ENCODE data around the gene SYNDIG1. TPM values are rescaled to one million over a fixed set of nuclear protein-coding genes. Genes with fewer than 3 reads are reported as not detected.
A peak's percentile ranks its signal among the peaks of the same experiment; 100 is the strongest.

The SYNDIG1 gene
- total RNA-seq, 1 donor from 2014 or later, result 0.49 TPM

DNA sequence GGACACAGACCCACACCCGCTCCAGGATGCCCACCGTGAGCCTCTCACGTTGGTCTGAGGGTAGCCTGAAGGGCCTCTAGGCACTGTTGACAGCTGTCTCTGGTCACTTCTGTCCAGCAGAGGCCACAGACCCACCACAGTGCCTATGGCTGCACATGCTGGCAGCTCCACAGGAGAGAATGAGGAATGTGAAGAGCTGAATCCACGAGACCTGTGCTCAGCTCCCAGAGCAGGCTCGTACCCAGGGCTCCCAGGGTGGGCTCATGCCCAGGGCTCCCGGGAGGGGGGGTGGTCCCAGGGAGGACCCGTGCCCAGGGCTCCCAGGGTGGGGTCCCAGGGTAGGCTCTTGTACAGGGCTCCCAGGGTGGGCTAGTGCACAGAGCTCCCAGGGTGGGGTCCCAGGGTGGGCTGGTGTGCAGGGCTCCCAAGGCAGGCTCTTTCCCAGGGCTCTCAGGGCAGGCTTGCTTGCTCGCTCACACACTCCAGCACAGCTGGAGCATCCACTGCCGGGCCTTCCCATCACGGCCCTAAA is 201.0 kb downstream of the SYNDIG1 start:
- Mint-ChIP-seq H3K27ac (ENCODE audit: unreplicated experiment) (no peak overlapping the region), H3K36me3 (ENCODE audit: low read depth) (peaks cover 2% of the 10 kb centered on the region), H3K27me3 (ENCODE audit: low read depth) (no peaks in the 10 kb centered on the region), H3K4me3 (no peak overlapping the region), H3K4me1 (peaks cover 8% of the 10 kb centered on the region), H3K9me3 (no peaks in the 10 kb centered on the region)
- TF ChIP-seq, protein P1, sequence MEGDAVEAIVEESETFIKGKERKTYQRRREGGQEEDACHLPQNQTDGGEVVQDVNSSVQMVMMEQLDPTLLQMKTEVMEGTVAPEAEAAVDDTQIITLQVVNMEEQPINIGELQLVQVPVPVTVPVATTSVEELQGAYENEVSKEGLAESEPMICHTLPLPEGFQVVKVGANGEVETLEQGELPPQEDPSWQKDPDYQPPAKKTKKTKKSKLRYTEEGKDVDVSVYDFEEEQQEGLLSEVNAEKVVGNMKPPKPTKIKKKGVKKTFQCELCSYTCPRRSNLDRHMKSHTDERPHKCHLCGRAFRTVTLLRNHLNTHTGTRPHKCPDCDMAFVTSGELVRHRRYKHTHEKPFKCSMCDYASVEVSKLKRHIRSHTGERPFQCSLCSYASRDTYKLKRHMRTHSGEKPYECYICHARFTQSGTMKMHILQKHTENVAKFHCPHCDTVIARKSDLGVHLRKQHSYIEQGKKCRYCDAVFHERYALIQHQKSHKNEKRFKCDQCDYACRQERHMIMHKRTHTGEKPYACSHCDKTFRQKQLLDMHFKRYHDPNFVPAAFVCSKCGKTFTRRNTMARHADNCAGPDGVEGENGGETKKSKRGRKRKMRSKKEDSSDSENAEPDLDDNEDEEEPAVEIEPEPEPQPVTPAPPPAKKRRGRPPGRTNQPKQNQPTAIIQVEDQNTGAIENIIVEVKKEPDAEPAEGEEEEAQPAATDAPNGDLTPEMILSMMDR (conservative IDR thresholded peaks at IDR 0.05), result no peak
- no peak for DNase-seq (ENCODE audit: low read depth, low spot score)

DNA sequence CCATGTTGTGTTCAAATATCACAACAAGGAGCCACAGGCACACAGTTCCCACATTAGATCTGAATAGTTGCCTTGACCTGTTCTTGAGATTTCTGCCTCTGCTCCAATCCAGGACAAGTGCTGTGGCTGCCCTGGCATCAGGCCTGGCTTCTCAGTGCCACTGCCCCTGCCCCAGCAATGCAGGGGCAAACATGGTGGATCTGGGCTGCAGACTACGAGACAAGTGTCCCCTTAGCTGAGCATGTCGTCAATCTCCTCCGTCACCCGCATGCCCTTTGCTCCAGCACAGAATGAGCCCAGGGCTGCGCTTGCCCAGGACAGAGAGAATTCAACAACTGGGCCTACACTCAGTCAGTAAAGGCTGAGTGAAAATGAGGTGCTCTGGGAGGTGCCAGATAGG is 201.6 kb downstream of the SYNDIG1 start:
- peaks cover 2% of the 10 kb centered on the region for H3K36me3 Mint-ChIP-seq (ENCODE audit: low read depth)
- peak overlapping the region; percentile 50 for H3K27ac Mint-ChIP-seq (ENCODE audit: unreplicated experiment)
- H3K4me1 Mint-ChIP-seq, result peaks cover 8% of the 10 kb centered on the region

DNA sequence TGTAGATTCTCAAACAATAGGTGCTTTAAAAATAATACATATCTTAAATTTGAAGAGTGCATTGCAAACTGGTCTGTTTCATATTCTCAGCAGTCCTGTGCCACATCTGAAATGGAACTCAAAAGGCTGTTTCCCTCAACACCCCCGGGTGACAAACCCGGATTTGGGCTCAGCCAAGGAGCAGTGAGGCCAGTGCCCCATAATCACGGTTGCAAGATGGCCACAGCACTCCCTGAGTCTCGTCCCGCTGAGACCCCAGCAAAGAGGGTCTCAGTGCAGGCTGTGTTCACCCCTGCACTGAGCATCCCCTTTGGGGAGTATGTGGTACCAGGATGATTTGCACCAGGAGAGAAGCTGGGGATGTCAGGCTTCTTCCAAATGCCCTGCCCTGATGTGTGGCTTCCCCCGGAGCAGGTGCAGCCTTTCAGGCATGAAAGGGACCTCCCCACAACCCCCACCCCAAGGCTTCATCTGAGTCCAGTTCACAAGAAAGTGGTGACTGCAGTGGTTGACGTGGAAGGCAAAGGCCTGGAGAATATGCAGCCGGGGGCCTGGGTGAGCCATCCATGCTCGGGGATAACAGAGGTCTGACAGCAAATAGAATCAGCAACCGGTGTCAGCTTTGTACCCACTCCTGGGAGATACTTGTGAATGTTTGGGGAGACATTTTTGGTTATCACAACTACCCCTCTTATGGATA is 202.9 kb downstream of the SYNDIG1 start:
- Mint-ChIP-seq H3K27ac (ENCODE audit: unreplicated experiment) (no peak overlapping the region), H3K27me3 (ENCODE audit: low read depth) (no peaks in the 10 kb centered on the region), H3K9me3 (no peaks in the 10 kb centered on the region), H3K4me1 (peaks cover 8% of the 10 kb centered on the region), H3K4me3 (no peak overlapping the region), H3K36me3 (ENCODE audit: low read depth) (peaks cover 2% of the 10 kb centered on the region)
- TF ChIP-seq, protein P1 (conservative IDR thresholded peaks at IDR 0.05), result no peak
- DNase-seq (ENCODE audit: low read depth, low spot score), result no peak

More for the DNA sequence above, 201.6 kb downstream of the SYNDIG1 start:
- Mint-ChIP-seq H3K9me3 (no peaks in the 10 kb centered on the region), H3K4me3 (no peak overlapping the region), H3K27me3 (ENCODE audit: low read depth) (no peaks in the 10 kb centered on the region)
- TF ChIP-seq, protein P1 (conservative IDR thresholded peaks at IDR 0.05), result no peak
- no peak for DNase-seq (ENCODE audit: low read depth, low spot score)

DNA sequence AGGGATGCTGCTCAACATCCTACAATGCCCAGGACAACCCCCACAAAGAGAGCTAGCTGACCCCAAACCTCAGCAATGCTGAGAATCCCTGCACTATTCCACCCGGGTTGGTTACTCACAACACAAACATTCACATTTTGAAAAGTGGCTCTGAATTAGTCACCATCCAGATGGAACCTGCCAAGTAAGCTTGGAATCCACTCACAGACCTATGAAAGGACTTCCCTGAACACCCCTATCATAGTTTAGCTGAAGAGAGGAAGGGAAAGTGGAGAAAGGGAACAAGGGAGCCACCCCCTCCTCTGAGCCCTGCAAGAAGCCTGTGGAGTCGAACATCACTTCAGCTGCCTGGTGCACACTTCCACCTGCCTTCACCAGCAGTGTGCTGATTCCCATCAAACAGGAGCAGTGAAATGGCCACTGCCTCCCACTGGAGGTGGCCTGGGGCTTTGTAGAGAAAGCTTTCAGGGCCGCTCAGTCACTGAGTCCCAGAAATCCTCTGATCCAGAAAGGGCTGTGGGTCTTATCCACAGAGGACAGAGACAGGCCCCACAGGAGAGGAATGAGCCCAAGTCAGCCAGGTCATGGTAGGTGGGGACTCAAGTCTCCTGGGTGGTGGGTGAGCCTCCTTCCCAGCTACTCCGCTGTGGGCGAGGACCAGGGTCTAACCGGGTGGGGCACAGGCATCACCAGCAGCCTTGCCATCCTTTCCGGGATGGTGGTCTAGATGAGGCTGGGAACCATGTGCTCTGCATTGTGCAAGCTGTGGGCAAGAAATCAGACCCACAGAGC is 203.7 kb downstream of the SYNDIG1 start:
- Mint-ChIP-seq H3K9me3 (no peaks in the 10 kb centered on the region), H3K4me3 (no peak overlapping the region), H3K27me3 (ENCODE audit: low read depth) (no peaks in the 10 kb centered on the region), H3K27ac (ENCODE audit: unreplicated experiment) (no peak overlapping the region), H3K36me3 (ENCODE audit: low read depth) (peaks cover 2% of the 10 kb centered on the region), H3K4me1 (peaks cover 8% of the 10 kb centered on the region)
- TF ChIP-seq, protein P1 (conservative IDR thresholded peaks at IDR 0.05), result no peak
- no peak for DNase-seq (ENCODE audit: low read depth, low spot score)

DNA sequence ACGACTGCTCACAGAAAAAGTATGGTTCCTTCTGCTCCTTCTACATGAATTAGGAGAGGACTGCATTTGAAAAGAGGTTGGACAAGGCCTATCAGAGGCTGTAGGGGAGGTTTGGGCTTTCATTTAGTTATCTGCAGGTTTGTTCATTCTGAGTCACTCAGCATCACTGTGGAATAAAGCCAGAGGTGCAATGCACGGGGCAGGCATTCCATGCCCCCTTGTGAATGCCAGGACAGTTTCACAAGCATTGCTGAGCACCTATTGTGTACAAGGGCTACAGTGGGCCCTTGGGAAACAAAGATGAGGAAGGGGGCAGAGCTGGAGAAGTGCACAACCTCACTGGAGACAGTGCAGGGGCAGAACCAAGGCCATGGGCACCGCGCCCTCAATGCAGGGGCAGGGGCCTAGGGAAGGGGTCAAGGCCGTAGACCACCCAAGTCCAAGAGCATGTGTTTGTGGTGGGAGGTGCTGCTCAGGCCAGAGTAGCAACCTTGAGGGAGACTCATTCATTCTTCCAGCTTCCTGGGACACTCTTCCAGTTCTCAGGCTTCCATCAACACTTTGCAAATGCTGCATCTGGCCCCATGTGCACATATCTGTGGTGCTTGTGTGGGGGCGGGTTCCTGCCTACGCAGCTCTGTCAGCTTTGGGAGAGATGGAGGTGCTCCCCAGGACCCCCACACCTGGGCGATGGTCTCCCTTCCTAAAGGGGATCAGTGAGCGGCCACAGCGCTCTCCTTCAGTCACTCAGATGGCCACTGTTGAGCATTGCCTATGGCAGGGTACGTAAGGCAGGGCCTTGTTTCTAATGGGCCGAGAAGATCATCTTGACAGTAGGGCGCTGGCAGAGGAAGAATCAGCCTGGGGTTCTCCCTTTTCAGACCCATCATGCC is 204.5 kb downstream of the SYNDIG1 start:
- no peak for DNase-seq (ENCODE audit: low read depth, low spot score)
- H3K9me3 Mint-ChIP-seq, result no peaks in the 10 kb centered on the region
- peaks cover 2% of the 10 kb centered on the region for H3K36me3 Mint-ChIP-seq (ENCODE audit: low read depth)
- H3K4me1 Mint-ChIP-seq, result peaks cover 7% of the 10 kb centered on the region
- H3K4me3 Mint-ChIP-seq, result no peak overlapping the region
- H3K27ac Mint-ChIP-seq (ENCODE audit: unreplicated experiment), result no peak overlapping the region
- no peaks in the 10 kb centered on the region for H3K27me3 Mint-ChIP-seq (ENCODE audit: low read depth)
- TF ChIP-seq, protein P1 (conservative IDR thresholded peaks at IDR 0.05), result no peak
